Measurements from ENCODE around the gene TTC39C. TPM values are rescaled to one million over a fixed set of nuclear protein-coding genes. Genes with fewer than 3 reads are reported as not detected.
"Not testable (repeated sequence)": the region's sequence is repeated elsewhere in the genome, so short reads cannot be mapped to it uniquely, and the experiment has no call there.

TTC39C gene
- total RNA-seq, 2 donors from 2014 or later: 8.8 to 9.5 TPM

- H3K27me3 ChIP-seq: no peaks in the 10 kb centered on the region
- no peak overlapping the region for H3K9ac ChIP-seq (ENCODE audit: low read depth in 2 of 2, low read length in 2 of 2)
- no peaks in the 10 kb centered on the region for H3K36me3 ChIP-seq
- no peak overlapping the region for H3K27ac ChIP-seq
- H3K4me1 ChIP-seq: no peaks in the 10 kb centered on the region
- DNase-seq: no peak
- H3K9me3 ChIP-seq: no peaks in the 10 kb centered on the region
- intact Hi-C loops (cut with DNase I): no loop called here
- TF ChIP-seq CTCF (IDR thresholded peaks at IDR 0.05): no peak
- H3K4me3 ChIP-seq: no peak overlapping the region
These were observed 127.8 kb downstream of the TTC39C start for GRCh38 chr18:24142376-24142775.

- intact Hi-C loops (cut with DNase I); H3K4me1 ChIP-seq; H3K27ac ChIP-seq; H3K36me3 ChIP-seq; H3K27me3 ChIP-seq; DNase-seq; H3K9ac ChIP-seq (ENCODE audit: low read depth in 2 of 2, low read length in 2 of 2); H3K9me3 ChIP-seq; H3K4me3 ChIP-seq: not testable (repeated sequence)
These were observed 135.0 kb downstream of the TTC39C start for GRCh38 chr18:24149591-24149990.

- H3K36me3 ChIP-seq: no peaks in the 10 kb centered on the region
- no peaks in the 10 kb centered on the region for H3K27me3 ChIP-seq
- H3K4me1 ChIP-seq: no peaks in the 10 kb centered on the region
- intact Hi-C loops (cut with DNase I): no loop called here
- no peak overlapping the region for H3K9ac ChIP-seq (ENCODE audit: low read depth in 2 of 2, low read length in 2 of 2)
- no peak for DNase-seq
- H3K9me3 ChIP-seq: no peaks in the 10 kb centered on the region
- TF ChIP-seq CTCF (IDR thresholded peaks at IDR 0.05): no peak
- no peak overlapping the region for H3K27ac ChIP-seq
- no peak overlapping the region for H3K4me3 ChIP-seq
These were observed 138.8 kb downstream of the TTC39C start for GRCh38 chr18:24153397-24153796.

- Histone ChIP-seq H3K9ac (ENCODE audit: low read depth in 2 of 2, low read length in 2 of 2) (no peak overlapping the region), H3K27ac (no peak overlapping the region), H3K36me3 (no peaks in the 10 kb centered on the region), H3K4me1 (no peaks in the 10 kb centered on the region), H3K27me3 (no peaks in the 10 kb centered on the region), H3K4me3 (no peak overlapping the region), H3K9me3 (no peaks in the 10 kb centered on the region)
- no peak for TF ChIP-seq CTCF (IDR thresholded peaks at IDR 0.05)
- no peak for DNase-seq
- intact Hi-C loops (cut with DNase I): no loop called here
These were observed 143.3 kb downstream of the TTC39C start for GRCh38 chr18:24157855-24158254.

GRCh38 chr18:24160086-24160485 is 145.5 kb downstream of the TTC39C start:
- no peaks in the 10 kb centered on the region for H3K9me3 ChIP-seq
- H3K27me3 ChIP-seq: no peaks in the 10 kb centered on the region
- no peak overlapping the region for H3K27ac ChIP-seq
- TF ChIP-seq CTCF (IDR thresholded peaks at IDR 0.05): no peak
- H3K4me1 ChIP-seq: no peaks in the 10 kb centered on the region
- no peak for DNase-seq
- H3K4me3 ChIP-seq: no peak overlapping the region
- H3K9ac ChIP-seq (ENCODE audit: low read depth in 2 of 2, low read length in 2 of 2): no peak overlapping the region
- no peaks in the 10 kb centered on the region for H3K36me3 ChIP-seq
- intact Hi-C loops (cut with DNase I): no loop called here

GRCh38 chr18:24161304-24161703 is 146.8 kb downstream of the TTC39C start:
- Histone ChIP-seq H3K27me3 (no peaks in the 10 kb centered on the region), H3K9ac (ENCODE audit: low read depth in 2 of 2, low read length in 2 of 2) (no peak overlapping the region), H3K4me1 (no peaks in the 10 kb centered on the region), H3K36me3 (no peaks in the 10 kb centered on the region), H3K9me3 (no peaks in the 10 kb centered on the region), H3K27ac (no peak overlapping the region), H3K4me3 (no peak overlapping the region)
- DNase-seq: no peak
- TF ChIP-seq CTCF (IDR thresholded peaks at IDR 0.05): no peak
- intact Hi-C loops (cut with DNase I): no loop called here

Data from colonic mucosa (tissue), 4 donors.